ENCODE results near the gene CPSF4. TPM values are rescaled to one million over a fixed set of nuclear protein-coding genes. Genes with fewer than 3 reads are reported as not detected.
A peak's percentile ranks its signal among the peaks of the same experiment; 100 is the strongest.
"Not testable (repeated sequence)": the region's sequence is repeated elsewhere in the genome, so short reads cannot be mapped to it uniquely, and the experiment has no call there.

Gene CPSF4
- total RNA-seq, 4 donors from 2014 or later: 34.3 to 77.9 (median 50.1) TPM

DNA sequence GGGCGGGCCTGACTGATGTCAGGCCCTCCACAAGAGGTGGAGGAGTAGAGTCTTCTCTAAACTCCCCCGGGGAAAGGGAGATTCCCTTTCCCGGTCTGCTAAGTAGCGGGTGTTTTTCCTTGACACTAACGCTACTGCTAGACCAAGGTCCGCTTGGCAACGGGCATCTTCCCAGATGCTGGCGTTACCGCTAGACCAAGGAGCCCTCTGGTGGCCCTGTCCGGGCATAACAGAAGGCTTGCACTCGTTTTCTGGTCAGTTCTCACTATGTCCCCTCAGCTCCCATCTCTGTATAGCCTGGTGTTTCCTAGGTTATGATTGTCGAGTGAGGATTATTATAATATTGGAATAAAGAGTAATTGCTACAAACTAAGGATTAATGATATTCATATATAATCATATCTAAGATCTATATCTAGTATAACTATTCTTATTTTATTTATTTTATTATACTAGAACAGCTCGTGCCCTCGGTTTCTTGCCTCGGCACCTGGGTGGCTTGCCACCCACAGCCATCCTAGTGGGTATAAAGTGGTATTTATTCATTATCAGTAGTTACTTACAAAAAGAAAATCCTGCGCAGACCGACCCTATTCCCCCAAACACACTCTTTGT is 23.1 kb upstream of the CPSF4 start:
- TF ChIP-seq, protein P1, sequence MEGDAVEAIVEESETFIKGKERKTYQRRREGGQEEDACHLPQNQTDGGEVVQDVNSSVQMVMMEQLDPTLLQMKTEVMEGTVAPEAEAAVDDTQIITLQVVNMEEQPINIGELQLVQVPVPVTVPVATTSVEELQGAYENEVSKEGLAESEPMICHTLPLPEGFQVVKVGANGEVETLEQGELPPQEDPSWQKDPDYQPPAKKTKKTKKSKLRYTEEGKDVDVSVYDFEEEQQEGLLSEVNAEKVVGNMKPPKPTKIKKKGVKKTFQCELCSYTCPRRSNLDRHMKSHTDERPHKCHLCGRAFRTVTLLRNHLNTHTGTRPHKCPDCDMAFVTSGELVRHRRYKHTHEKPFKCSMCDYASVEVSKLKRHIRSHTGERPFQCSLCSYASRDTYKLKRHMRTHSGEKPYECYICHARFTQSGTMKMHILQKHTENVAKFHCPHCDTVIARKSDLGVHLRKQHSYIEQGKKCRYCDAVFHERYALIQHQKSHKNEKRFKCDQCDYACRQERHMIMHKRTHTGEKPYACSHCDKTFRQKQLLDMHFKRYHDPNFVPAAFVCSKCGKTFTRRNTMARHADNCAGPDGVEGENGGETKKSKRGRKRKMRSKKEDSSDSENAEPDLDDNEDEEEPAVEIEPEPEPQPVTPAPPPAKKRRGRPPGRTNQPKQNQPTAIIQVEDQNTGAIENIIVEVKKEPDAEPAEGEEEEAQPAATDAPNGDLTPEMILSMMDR (IDR thresholded peaks at IDR 0.05): peak; percentile 53 to 66 (median 61)
- H3K4me3 ChIP-seq, H3K27ac ChIP-seq, H3K27me3 ChIP-seq, H3K9me3 ChIP-seq: not testable (repeated sequence)
- Histone ChIP-seq H3K36me3 (peaks cover 4 to 99% (median 44%) of the 10 kb centered on the region in 3 donors), H3K4me1 (peaks cover 0 to 17% (median 0%) of the 10 kb centered on the region in 4 donors)
- WGBS, 2 donors: 49% methylated on average over 17 of the region's 17 CpGs
- DNase-seq (ENCODE audit: low spot score in 2 of 2): peak; percentile 39 to 59

DNA sequence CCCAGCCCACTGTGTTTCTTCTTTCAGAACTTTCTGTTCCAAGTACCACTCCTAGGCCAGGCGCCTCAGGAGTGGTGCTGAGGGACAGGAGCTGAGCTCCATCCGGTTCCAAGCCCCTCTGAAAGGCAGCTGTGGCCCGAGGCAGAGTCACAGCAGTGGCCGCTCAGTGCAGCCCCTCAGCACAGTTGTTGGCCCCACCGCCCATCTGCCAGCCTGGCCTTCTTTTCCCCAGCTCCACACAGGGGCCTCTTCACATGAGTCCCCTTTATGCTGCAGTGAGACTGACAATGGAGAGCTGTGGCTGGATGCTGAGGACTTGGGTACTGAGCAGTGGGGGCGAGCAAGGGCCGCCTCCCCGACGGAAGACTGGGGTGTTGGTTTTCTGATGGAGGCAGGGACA is 20.5 kb upstream of the CPSF4 start:
- H3K27ac ChIP-seq: no peak overlapping the region
- peaks cover 0 to 9% (median 0%) of the 10 kb centered on the region in 4 donors for H3K4me1 ChIP-seq
- WGBS, 2 donors: 83 to 87% methylated on average over 9 of the region's 9 CpGs
- no peaks in the 10 kb centered on the region for H3K27me3 ChIP-seq
- TF ChIP-seq, protein P1 (IDR thresholded peaks at IDR 0.05): no peak
- no peak for TF ChIP-seq POLR2A (IDR thresholded peaks at IDR 0.05)
- TF ChIP-seq EP300 (IDR thresholded peaks at IDR 0.05): no peak
- H3K4me3 ChIP-seq: no peak overlapping the region
- no peak for DNase-seq (ENCODE audit: low spot score in 2 of 2)
- H3K9me3 ChIP-seq: no peaks in the 10 kb centered on the region
- H3K36me3 ChIP-seq: peaks cover 4 to 99% (median 35%) of the 10 kb centered on the region in 3 donors

DNA sequence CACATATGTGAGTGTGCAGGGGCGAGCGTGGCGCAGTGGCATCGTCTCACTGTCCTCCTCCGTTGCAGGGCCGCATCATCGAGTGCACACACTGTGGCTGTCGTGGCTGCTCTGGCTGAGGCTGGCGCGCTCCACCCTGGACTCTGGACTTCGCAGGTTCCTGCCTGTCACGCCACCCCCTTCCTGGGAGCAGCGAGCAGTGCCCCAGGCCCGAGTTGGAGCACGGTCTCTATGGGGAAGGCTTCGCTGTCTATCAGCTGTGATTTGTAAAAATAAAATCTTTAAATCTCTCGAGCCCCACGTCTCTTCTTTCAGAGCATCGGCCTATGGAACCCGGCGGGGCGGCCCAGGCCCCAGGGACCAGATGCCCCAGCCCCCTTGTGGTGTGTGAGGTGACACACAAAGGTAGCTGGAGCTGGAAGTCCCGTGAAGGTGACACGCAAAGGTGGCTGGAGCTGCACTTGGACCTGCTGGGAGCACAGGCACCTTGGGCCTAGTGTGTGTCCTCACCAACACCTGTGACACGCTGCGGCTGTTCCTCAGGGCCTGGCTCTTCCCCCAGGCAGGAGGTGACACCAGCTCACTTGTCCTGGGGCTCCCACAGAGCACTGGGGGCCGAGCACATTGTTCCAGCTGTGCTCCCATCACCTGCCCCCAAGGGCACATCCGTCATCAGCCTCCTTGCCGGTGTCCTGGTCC is 19.3 kb upstream of the CPSF4 start:
- TF ChIP-seq POLR2A (IDR thresholded peaks at IDR 0.05) (no peak), EP300 (IDR thresholded peaks at IDR 0.05) (no peak)
- TF ChIP-seq, protein P1 (IDR thresholded peaks at IDR 0.05): no peak
- peaks cover 4 to 99% (median 35%) of the 10 kb centered on the region in 3 donors for H3K36me3 ChIP-seq
- no peaks in the 10 kb centered on the region for H3K9me3 ChIP-seq
- no peak overlapping the region for H3K4me3 ChIP-seq
- peaks cover 0 to 9% (median 0%) of the 10 kb centered on the region in 4 donors for H3K4me1 ChIP-seq
- no peaks in the 10 kb centered on the region for H3K27me3 ChIP-seq
- no peak for DNase-seq (ENCODE audit: low spot score in 2 of 2)
- WGBS, 2 donors: 84 to 88% methylated on average over 18 to 29 of the region's 29 CpGs
- H3K27ac ChIP-seq: no peak overlapping the region

DNA sequence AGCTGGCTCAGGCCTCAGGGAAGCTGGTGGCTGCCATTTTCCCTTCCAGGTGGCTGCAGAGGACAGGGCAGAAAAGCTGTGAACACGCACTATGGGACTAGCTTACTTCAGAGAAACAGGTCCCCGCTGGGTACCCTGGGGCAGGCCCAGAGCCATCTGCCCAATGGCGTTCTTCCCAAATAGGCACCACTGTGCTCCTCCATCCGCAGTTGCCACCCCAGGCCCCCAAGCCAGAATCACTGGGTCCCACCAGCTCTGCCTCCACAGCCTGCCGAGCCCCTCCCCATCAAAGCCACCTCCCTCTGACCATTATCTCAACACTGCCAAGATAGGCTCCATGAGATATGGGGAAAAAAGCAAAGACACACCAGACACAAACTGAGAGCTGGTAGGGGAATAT is 18.5 kb upstream of the CPSF4 start:
- peaks cover 4 to 99% (median 43%) of the 10 kb centered on the region in 3 donors for H3K36me3 ChIP-seq
- no peaks in the 10 kb centered on the region for H3K27me3 ChIP-seq
- WGBS, 2 donors: 84 to 87% methylated on average over 5 of the region's 5 CpGs
- no peak for DNase-seq (ENCODE audit: low spot score in 2 of 2)
- no peaks in the 10 kb centered on the region for H3K9me3 ChIP-seq
- TF ChIP-seq, protein P1 (IDR thresholded peaks at IDR 0.05): no peak
- TF ChIP-seq EP300 (IDR thresholded peaks at IDR 0.05) (no peak), POLR2A (IDR thresholded peaks at IDR 0.05) (no peak)
- H3K27ac ChIP-seq: no peak overlapping the region
- H3K4me3 ChIP-seq: no peak overlapping the region
- H3K4me1 ChIP-seq: peaks cover 0 to 5% (median 0%) of the 10 kb centered on the region in 4 donors

DNA sequence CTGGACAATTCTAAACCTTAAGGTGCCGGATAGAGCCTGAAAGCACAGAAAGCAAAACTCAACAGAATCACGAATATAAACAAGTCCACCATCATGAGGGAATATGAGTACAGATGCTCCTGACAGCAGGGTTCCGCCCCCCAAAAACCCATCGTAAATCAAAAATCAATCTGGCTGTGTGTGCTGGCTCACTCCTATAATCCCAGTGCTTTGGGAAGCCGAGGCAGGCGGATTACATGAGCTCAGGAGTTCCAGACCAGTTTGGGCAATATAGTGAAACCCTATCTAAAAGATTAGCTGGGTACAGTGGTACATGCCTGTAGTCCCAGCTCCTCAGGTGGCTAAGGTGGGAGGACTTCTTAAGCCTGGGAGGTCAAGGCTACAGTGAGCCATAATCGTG is 17.8 kb upstream of the CPSF4 start:
- 84 to 89% methylated on average over 7 of the region's 7 CpGs for WGBS, 2 donors
- peaks cover 4 to 99% (median 43%) of the 10 kb centered on the region in 3 donors for H3K36me3 ChIP-seq
- no peaks in the 10 kb centered on the region for H3K4me1 ChIP-seq

More for the DNA sequence above, 17.8 kb upstream of the CPSF4 start:
- H3K27me3 ChIP-seq: no peaks in the 10 kb centered on the region
- TF ChIP-seq EP300 (IDR thresholded peaks at IDR 0.05) (no peak), POLR2A (IDR thresholded peaks at IDR 0.05) (no peak)
- TF ChIP-seq, protein P1 (IDR thresholded peaks at IDR 0.05): no peak
- no peaks in the 10 kb centered on the region for H3K9me3 ChIP-seq
- H3K4me3 ChIP-seq: no peak overlapping the region
- no peak overlapping the region for H3K27ac ChIP-seq
- no peak for DNase-seq (ENCODE audit: low spot score in 2 of 2)

Measured in tibial nerve (tissue), 4 donors.